Left lobe of liver (tissue), 2 donors: Measurements from ENCODE around the gene DPP7. TPM values are rescaled to one million over a fixed set of nuclear protein-coding genes. Genes with fewer than 3 reads are reported as not detected.
"Not testable (repeated sequence)": the region's sequence is repeated elsewhere in the genome, so short reads cannot be mapped to it uniquely, and the experiment has no call there.

Experiments used
- ATAC-seq: fragments of 200-7000 bp; cut with Tn5 transposase; one replicate; pipeline ENCODE4 v1.9.1; 2020; ENCODE audit warnings: mild to moderate bottlenecking, moderate library complexity
- DNase-seq: peaks from one replicate; pipeline ENCODE4 v3.0.0-alpha.2; 2020; ENCODE audit warnings: low spot score
- total RNA-seq: library from RNA; stranded (reverse); gene quantifications from one replicate; pipeline ENCODE4 v1.2.1, GENCODE V29; 2021
- donor health status: DM: no; HTN: no; CAD: no; lungs with moderate emphysema.
- donor health status: DM: no; HTN: yes; CAD: no.

The DPP7 gene
- total RNA-seq, 1 donor from 2014 or later, result 87.0 TPM

GRCh38 chr9:137075275-137075775 lies 39.2 kb downstream of the DPP7 start:
- DNase-seq (no peak), ATAC-seq (no peak)

GRCh38 chr9:137074657-137075274 lies 39.8 kb downstream of the DPP7 start:
- no peak for DNase-seq
- no peak for ATAC-seq

GRCh38 chr9:137073992-137074399 lies 40.5 kb downstream of the DPP7 start:
- ATAC-seq, result no peak
- no peak for DNase-seq

- ATAC-seq (no peak), DNase-seq (no peak)
These were observed 43.3 kb downstream of the DPP7 start for GRCh38 chr9:137071282-137071681.

GRCh38 chr9:137070906-137071275 lies 43.6 kb downstream of the DPP7 start:
- no peak for DNase-seq
- ATAC-seq, result peak; percentile 2

GRCh38 chr9:137070201-137070905 lies 44.2 kb downstream of the DPP7 start, which contains the start of gene SAPCD2:
SAPCD2 (minus strand) TSS chr9:137070557; CDS start chr9:137070460, 97 bp downstream.
- DNase-seq (peak; percentile 79), ATAC-seq (peak; percentile 82)

- ATAC-seq, result no peak
- DNase-seq, result no peak
These were observed 44.9 kb downstream of the DPP7 start for GRCh38 chr9:137069508-137070091.

- DNase-seq, result no peak
- ATAC-seq, result no peak
These were observed 45.7 kb downstream of the DPP7 start for GRCh38 chr9:137068539-137069507.

GRCh38 chr9:137067860-137068538 lies 46.5 kb downstream of the DPP7 start:
- peak; percentile 78 for ATAC-seq

GRCh38 chr9:137066096-137066861 lies 48.3 kb downstream of the DPP7 start:
- DNase-seq, result no peak
- no peak for ATAC-seq

More at GRCh38 chr9:137067860-137068538, 46.5 kb downstream of the DPP7 start:
- DNase-seq, result peak; percentile 86

- no peak for DNase-seq
- ATAC-seq, result no peak
These were observed 49.1 kb downstream of the DPP7 start for GRCh38 chr9:137065336-137065967.

GRCh38 chr9:137064880-137065164 lies 49.7 kb downstream of the DPP7 start:
- DNase-seq (no peak), ATAC-seq (no peak)

- ATAC-seq (peak; percentile 91), DNase-seq (peak; percentile 75)
These were observed 50.3 kb downstream of the DPP7 start for GRCh38 chr9:137064027-137064879.

GRCh38 chr9:137063311-137064026 lies 51.1 kb downstream of the DPP7 start:
- DNase-seq, result no peak
- ATAC-seq, result no peak

- not testable (repeated sequence) for DNase-seq, ATAC-seq
These were observed 51.7 kb downstream of the DPP7 start for GRCh38 chr9:137062798-137063197.

- ATAC-seq (no peak), DNase-seq (no peak)
These were observed 52.1 kb downstream of the DPP7 start for GRCh38 chr9:137062384-137062783.
